Peyer's patch (tissue), 4 donors: Measurements from ENCODE around the gene DACT3.

Source experiments
- POLR2A ChIP-seq, 2 donors: fragments of 450-650 bp; IDR thresholded peaks; one replicate each; pipeline ENCODE4 v1.5.1; 2017; ENCODE audit warnings: antibody characterized with exemption in 2 of 2, mild to moderate bottlenecking in 2 of 2, moderate library complexity in 2 of 2
- TF ChIP-seq, protein P1 (sequence below), 6 experiments: fragments of 450-650 bp in 4 of 6; fragments of 200-600 bp in 2 of 6; sonication (generic) in 1 of 6; IDR thresholded peaks; one replicate each; pipeline ENCODE4 v1.5.1; 2017 to 2019; ENCODE audit warnings: antibody characterized with exemption in 6 of 6, mild to moderate bottlenecking in 3 of 6, moderate library complexity in 1 of 6

DNA sequence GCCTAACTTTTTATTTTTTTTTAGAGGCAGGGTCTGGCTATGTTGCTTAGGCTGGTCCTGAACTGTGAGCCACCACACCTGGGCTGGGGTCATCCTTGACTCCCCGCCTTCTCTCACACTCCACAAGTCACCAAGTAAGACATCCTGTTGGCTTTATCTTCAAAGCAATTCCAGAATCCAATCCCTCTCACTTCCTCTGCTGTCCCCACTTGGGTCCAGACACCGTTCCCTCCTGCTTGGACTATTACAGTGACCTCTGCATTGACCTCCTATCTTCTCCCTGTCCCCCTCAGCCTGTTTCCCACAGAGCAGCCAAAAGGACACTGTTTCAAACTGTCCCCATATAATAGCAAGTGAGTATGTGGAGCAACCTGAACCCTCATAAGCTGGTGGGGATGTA lies 20.3 kb downstream of the DACT3 start:
- TF ChIP-seq, protein P1, sequence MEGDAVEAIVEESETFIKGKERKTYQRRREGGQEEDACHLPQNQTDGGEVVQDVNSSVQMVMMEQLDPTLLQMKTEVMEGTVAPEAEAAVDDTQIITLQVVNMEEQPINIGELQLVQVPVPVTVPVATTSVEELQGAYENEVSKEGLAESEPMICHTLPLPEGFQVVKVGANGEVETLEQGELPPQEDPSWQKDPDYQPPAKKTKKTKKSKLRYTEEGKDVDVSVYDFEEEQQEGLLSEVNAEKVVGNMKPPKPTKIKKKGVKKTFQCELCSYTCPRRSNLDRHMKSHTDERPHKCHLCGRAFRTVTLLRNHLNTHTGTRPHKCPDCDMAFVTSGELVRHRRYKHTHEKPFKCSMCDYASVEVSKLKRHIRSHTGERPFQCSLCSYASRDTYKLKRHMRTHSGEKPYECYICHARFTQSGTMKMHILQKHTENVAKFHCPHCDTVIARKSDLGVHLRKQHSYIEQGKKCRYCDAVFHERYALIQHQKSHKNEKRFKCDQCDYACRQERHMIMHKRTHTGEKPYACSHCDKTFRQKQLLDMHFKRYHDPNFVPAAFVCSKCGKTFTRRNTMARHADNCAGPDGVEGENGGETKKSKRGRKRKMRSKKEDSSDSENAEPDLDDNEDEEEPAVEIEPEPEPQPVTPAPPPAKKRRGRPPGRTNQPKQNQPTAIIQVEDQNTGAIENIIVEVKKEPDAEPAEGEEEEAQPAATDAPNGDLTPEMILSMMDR (IDR thresholded peaks at IDR 0.05) = no peak
- TF ChIP-seq POLR2A (IDR thresholded peaks at IDR 0.05) = no peak
